ENCODE measurements around the gene JCAD. TPM values are rescaled to one million over a fixed set of nuclear protein-coding genes. Genes with fewer than 3 reads are reported as not detected.

JCAD gene
- total RNA-seq, 4 donors from 2014 or later: 25.6 to 99.1 (median 49.9) TPM

- no peaks in the 10 kb centered on the region for H3K9me3 ChIP-seq
- H3K27ac ChIP-seq: no peak overlapping the region
- H3K4me1 ChIP-seq: no peaks in the 10 kb centered on the region
- H3K36me3 ChIP-seq: no peaks in the 10 kb centered on the region
- H3K4me3 ChIP-seq: no peak overlapping the region
- H3K27me3 ChIP-seq: no peaks in the 10 kb centered on the region
- no peak for DNase-seq
- TF ChIP-seq CTCF (IDR thresholded peaks at IDR 0.05) (no peak), POLR2A (IDR thresholded peaks at IDR 0.05) (no peak)
- intact Hi-C loops (cut with DNase I; ENCODE audit: low total_unique reads): no loop called here
These were observed 84.6 kb downstream of the JCAD start for GRCh38 chr10:29974773-29975172.

GRCh38 chr10:29973921-29974320 is 85.5 kb downstream of the JCAD start:
- Histone ChIP-seq H3K4me1 (no peaks in the 10 kb centered on the region), H3K36me3 (no peaks in the 10 kb centered on the region), H3K27me3 (no peaks in the 10 kb centered on the region), H3K4me3 (no peak overlapping the region), H3K27ac (no peak overlapping the region), H3K9me3 (no peaks in the 10 kb centered on the region)
- no peak for TF ChIP-seq CTCF (IDR thresholded peaks at IDR 0.05)
- DNase-seq: no peak
- intact Hi-C loops (cut with DNase I; ENCODE audit: low total_unique reads): no loop called here

GRCh38 chr10:29970576-29970975 is 88.8 kb downstream of the JCAD start:
- intact Hi-C loops (cut with DNase I; ENCODE audit: low total_unique reads): no loop called here
- no peak overlapping the region for H3K27ac ChIP-seq
- no peak overlapping the region for H3K4me3 ChIP-seq
- peak in 1 of 2 donors; percentile 48 for DNase-seq
- no peaks in the 10 kb centered on the region for H3K9me3 ChIP-seq
- H3K4me1 ChIP-seq: no peaks in the 10 kb centered on the region
- H3K36me3 ChIP-seq: no peaks in the 10 kb centered on the region
- H3K27me3 ChIP-seq: no peaks in the 10 kb centered on the region
- TF ChIP-seq CTCF (IDR thresholded peaks at IDR 0.05) (no peak), POLR2A (IDR thresholded peaks at IDR 0.05) (no peak)

DNA sequence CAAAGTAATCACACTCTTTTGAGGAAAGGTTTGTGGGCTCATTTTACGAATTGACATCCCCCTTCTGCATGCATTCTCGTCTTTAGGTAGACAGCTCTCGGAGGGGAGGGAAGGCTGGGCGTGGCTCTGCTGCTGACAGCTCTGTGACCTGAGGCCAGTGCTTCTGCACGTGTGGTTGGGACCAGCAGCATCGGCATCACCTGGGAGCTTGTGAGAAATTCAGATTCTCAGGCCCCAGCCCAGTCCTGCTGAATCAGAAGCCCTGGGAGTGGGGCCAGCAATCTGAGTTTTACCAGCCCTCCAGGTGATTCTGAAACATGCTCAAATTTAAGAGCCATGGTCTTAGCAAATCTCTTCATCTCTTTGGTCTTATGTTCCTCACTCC is 89.4 kb downstream of the JCAD start:
- no peak overlapping the region for H3K27ac ChIP-seq
- H3K4me1 ChIP-seq: no peaks in the 10 kb centered on the region
- no peaks in the 10 kb centered on the region for H3K9me3 ChIP-seq
- H3K4me3 ChIP-seq: no peak overlapping the region
- no peak for DNase-seq
- H3K36me3 ChIP-seq: no peaks in the 10 kb centered on the region
- intact Hi-C loops (cut with DNase I; ENCODE audit: low total_unique reads): no loop called here
- H3K27me3 ChIP-seq: no peaks in the 10 kb centered on the region
- TF ChIP-seq POLR2A (IDR thresholded peaks at IDR 0.05) (no peak), CTCF (IDR thresholded peaks at IDR 0.05) (no peak)

GRCh38 chr10:29969255-29970011 is 90.0 kb downstream of the JCAD start:
- H3K4me3 ChIP-seq: no peak overlapping the region
- DNase-seq: no peak
- H3K9me3 ChIP-seq: no peaks in the 10 kb centered on the region
- no peaks in the 10 kb centered on the region for H3K36me3 ChIP-seq
- no peak overlapping the region for H3K27ac ChIP-seq
- H3K27me3 ChIP-seq: no peaks in the 10 kb centered on the region
- intact Hi-C loops (cut with DNase I; ENCODE audit: low total_unique reads): no loop called here
- no peaks in the 10 kb centered on the region for H3K4me1 ChIP-seq
- TF ChIP-seq POLR2A (IDR thresholded peaks at IDR 0.05): no peak
- no peak for TF ChIP-seq CTCF (IDR thresholded peaks at IDR 0.05)

All from uterus (tissue), 4 donors.